C4-2B (cell line): ENCODE measurements around the gene PTPRM.

ENCODE experiments used
- CTCF ChIP-seq: fragments of 450-650 bp; conservative IDR thresholded peaks from 2 replicates; pipeline ENCODE4 v1.5.1; 2017; ENCODE audit warnings: mild to moderate bottlenecking
- ZFX ChIP-seq: fragments of 450-650 bp; IDR thresholded peaks from 2 replicates; pipeline ENCODE4 v1.6.1; 2017

- no peak for TF ChIP-seq ZFX
- TF ChIP-seq CTCF, result no peak
Measured at GRCh38 chr18:7657050-7657449, 89.9 kb downstream of the PTPRM start.
